Endothelial cell of umbilical vein (primary cell): ENCODE measurements around the gene BGN.

Source experiments
- CTCF ChIP-seq, 2 donors: IDR thresholded peaks; 1 replicate in 1 of 2; 2 replicates in 1 of 2; pipeline ENCODE4 v1.5.1; 2011; ENCODE audit warnings: low read length in 2 of 2, mild to moderate bottlenecking in 2 of 2, moderate library complexity in 2 of 2, control low read depth in 1 of 2, inconsistent platforms in 1 of 2, low read depth in 1 of 2; ENCODE audit not compliant: insufficient read depth in 1 of 2; ENCODE audit errors: extremely low read depth in 1 of 2
- EZH2 ChIP-seq: IDR thresholded peaks from 2 replicates; pipeline ENCODE4 v1.6.1; 2012; ENCODE audit warnings: borderline replicate concordance, low read depth, mild to moderate bottlenecking, moderate library complexity, low read length, inconsistent platforms; ENCODE audit not compliant: severe bottlenecking
- FOS ChIP-seq: IDR thresholded peaks from 2 replicates; pipeline ENCODE4 v1.6.1; 2011; ENCODE audit warnings: mild to moderate bottlenecking, low read length, moderate library complexity, borderline replicate concordance; ENCODE audit not compliant: insufficient read depth
- GATA2 ChIP-seq: IDR thresholded peaks from 2 replicates; pipeline ENCODE4 v1.7.0; 2011; ENCODE audit warnings: low read depth, mild to moderate bottlenecking, moderate library complexity, mixed read lengths, low read length; ENCODE audit not compliant: insufficient read length, insufficient read depth
- JUN ChIP-seq: IDR thresholded peaks from 2 replicates; pipeline ENCODE4 v1.6.1; 2011; ENCODE audit warnings: borderline replicate concordance, low read depth; ENCODE audit not compliant: insufficient read length, insufficient read depth
- MAX ChIP-seq: IDR thresholded peaks from 2 replicates; pipeline ENCODE4 v1.6.1; 2011; ENCODE audit not compliant: insufficient read depth, insufficient read length
- MYC ChIP-seq: IDR thresholded peaks from one replicate; pipeline ENCODE4 v1.6.1; 2011; ENCODE audit warnings: mild to moderate bottlenecking, low read depth, low read length
- POLR2A ChIP-seq: IDR thresholded peaks from 2 replicates; pipeline ENCODE4 v1.6.1; 2012; ENCODE audit warnings: low read depth, mild to moderate bottlenecking, control low read depth, low read length
- POLR2AphosphoS5 ChIP-seq: IDR thresholded peaks from 2 replicates; pipeline ENCODE4 v1.6.1; 2012; ENCODE audit warnings: low read depth, mild to moderate bottlenecking, control low read depth, low read length, moderate library complexity; ENCODE audit not compliant: insufficient read depth

- no peak for TF ChIP-seq MYC
- no peak for TF ChIP-seq CTCF (IDR thresholded peaks at IDR 0.05; ENCODE audit: extremely low read depth in 1 of 2, insufficient read depth in 1 of 2, low read depth in 1 of 2, low read length in 2 of 2)
- no peak for TF ChIP-seq MAX
- TF ChIP-seq POLR2AphosphoS5 = no peak
- no peak for TF ChIP-seq POLR2A
- TF ChIP-seq EZH2 = no peak
- no peak for TF ChIP-seq GATA2
- TF ChIP-seq JUN = no peak
- no peak for TF ChIP-seq FOS
Observed at GRCh38 chrX:153457827-153458466, 36.8 kb upstream of the BGN start.
